Measurements from ENCODE around the gene UCHL3. TPM values are rescaled to one million over a fixed set of nuclear protein-coding genes. Genes with fewer than 3 reads are reported as not detected.

Gene UCHL3
- total RNA-seq, 1 experiment from 2014 or later: 50.8 TPM

DNA sequence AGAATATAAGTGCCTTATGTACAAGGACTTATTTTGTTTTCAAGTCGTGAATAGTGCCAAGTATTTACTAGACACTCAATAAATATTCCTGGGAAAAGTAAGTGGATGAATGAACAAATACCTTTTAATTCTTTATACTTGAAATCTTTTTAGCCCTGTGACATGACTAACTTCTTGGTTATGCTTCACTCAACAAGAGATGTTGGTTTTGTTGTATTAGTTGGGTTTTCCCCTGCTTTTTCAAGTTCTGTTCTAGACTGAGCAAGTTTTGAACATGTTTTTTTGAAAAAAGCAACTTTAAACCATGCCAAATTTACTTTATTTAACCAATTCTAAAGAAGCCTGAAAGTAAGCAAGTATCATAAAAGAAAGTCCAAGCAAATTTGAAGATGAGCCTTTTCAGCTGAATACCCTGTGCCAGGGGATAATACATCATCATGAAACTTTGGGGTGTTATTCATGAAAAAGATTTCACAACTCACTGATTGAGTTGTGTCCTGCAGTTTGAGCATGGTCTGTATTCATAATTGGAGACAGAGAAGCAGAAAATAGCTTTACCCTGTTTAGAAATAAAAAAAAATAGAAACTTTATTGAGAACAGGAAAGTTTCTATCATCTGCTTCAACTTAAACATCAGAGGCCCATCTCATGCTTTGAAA lies 97.7 kb downstream of the UCHL3 start:
- Histone ChIP-seq H4K5ac (ENCODE audit: insufficient read length, low read depth, low read length) (no peak overlapping the region), H2BK5ac (ENCODE audit: insufficient read length, low read length) (no peak overlapping the region), H3K14ac (ENCODE audit: insufficient read depth, low read length) (no peak overlapping the region), H3K79me2 (ENCODE audit: insufficient read depth, low read length) (no peaks in the 10 kb centered on the region), H3K79me1 (ENCODE audit: insufficient read depth, low read depth, low read length, poor library complexity, severe bottlenecking) (no peaks in the 10 kb centered on the region), H2BK20ac (ENCODE audit: low read depth, low read length, poor library complexity, severe bottlenecking) (no peak overlapping the region), H3K27ac (ENCODE audit: insufficient read length, low read depth, low read length) (no peak overlapping the region), H2BK12ac (ENCODE audit: insufficient read length, low read depth, low read length) (no peak overlapping the region), H3K23ac (ENCODE audit: insufficient read length, low read depth, low read length) (no peak overlapping the region), H3K9me3 (ENCODE audit: control insufficient read depth, low read depth, low read length) (no peaks in the 10 kb centered on the region), H2AFZ (ENCODE audit: low read length) (no peak overlapping the region), H3K27me3 (ENCODE audit: insufficient read depth, low read length) (no peaks in the 10 kb centered on the region), H3K4me2 (ENCODE audit: insufficient read depth, insufficient read length, low read length) (no peak overlapping the region), H3K56ac (ENCODE audit: insufficient read length, low read depth, low read length) (no peak overlapping the region), H3K23me2 (ENCODE audit: insufficient read length, low read depth, low read length, poor library complexity, severe bottlenecking) (no peaks in the 10 kb centered on the region), H2BK15ac (ENCODE audit: low read depth, low read length) (no peak overlapping the region), H3K18ac (ENCODE audit: insufficient read length, low read depth, low read length) (no peak overlapping the region), H3K4ac (ENCODE audit: low read depth, low read length) (no peak overlapping the region), H4K20me1 (ENCODE audit: control insufficient read depth, insufficient read depth, insufficient read length) (no peaks in the 10 kb centered on the region), H4K91ac (ENCODE audit: insufficient read length, low read depth, low read length) (no peak overlapping the region), H3T11ph (ENCODE audit: low read length) (no peak overlapping the region), H3K9ac (ENCODE audit: extremely low read depth, insufficient read length, low read length) (no peak overlapping the region), H2AK5ac (ENCODE audit: insufficient read length, low read length) (no peak overlapping the region), H2BK120ac (ENCODE audit: low read depth, low read length, poor library complexity, severe bottlenecking) (no peak overlapping the region), H3K4me1 (ENCODE audit: insufficient read depth, low read length) (no peaks in the 10 kb centered on the region), H4K8ac (replicated peaks; ENCODE audit: insufficient read length, low read depth, low read length) (no peak overlapping the region)
- H3K4me3 Mint-ChIP-seq: no peak overlapping the region
- DNase-seq: no peak
- H3K9me3 Mint-ChIP-seq: no peaks in the 10 kb centered on the region
- H3K27ac Mint-ChIP-seq: no peak overlapping the region
- H3K27me3 Mint-ChIP-seq (ENCODE audit: low read depth): no peaks in the 10 kb centered on the region
- no CpG with 5 or more reads among the region's 1 CpG for WGBS (ENCODE audit: extremely low coverage, insufficient read length, low lambda C conversion rate)
- peaks cover 0 to 4% (median 0%) of the 10 kb centered on the region in 3 experiments; a peak in 1 of 7 replicates for H3K36me3 Mint-ChIP-seq (ENCODE audit: insufficient read depth in 1 of 3, low read depth in 3 of 3)
- TF ChIP-seq, protein P1, sequence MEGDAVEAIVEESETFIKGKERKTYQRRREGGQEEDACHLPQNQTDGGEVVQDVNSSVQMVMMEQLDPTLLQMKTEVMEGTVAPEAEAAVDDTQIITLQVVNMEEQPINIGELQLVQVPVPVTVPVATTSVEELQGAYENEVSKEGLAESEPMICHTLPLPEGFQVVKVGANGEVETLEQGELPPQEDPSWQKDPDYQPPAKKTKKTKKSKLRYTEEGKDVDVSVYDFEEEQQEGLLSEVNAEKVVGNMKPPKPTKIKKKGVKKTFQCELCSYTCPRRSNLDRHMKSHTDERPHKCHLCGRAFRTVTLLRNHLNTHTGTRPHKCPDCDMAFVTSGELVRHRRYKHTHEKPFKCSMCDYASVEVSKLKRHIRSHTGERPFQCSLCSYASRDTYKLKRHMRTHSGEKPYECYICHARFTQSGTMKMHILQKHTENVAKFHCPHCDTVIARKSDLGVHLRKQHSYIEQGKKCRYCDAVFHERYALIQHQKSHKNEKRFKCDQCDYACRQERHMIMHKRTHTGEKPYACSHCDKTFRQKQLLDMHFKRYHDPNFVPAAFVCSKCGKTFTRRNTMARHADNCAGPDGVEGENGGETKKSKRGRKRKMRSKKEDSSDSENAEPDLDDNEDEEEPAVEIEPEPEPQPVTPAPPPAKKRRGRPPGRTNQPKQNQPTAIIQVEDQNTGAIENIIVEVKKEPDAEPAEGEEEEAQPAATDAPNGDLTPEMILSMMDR (conservative IDR thresholded peaks at IDR 0.05): no peak
- peaks cover 0 to 5% of the 10 kb centered on the region in 2 experiments; a peak in 2 of 4 replicates for H3K4me1 Mint-ChIP-seq

Data from H9 (cell line).